Measurements from ENCODE around the gene KIF6. TPM values are rescaled to one million over a fixed set of nuclear protein-coding genes. Genes with fewer than 3 reads are reported as not detected.
A peak's percentile ranks its signal among the peaks of the same experiment; 100 is the strongest.
"Not testable (repeated sequence)": the region's sequence is repeated elsewhere in the genome, so short reads cannot be mapped to it uniquely, and the experiment has no call there.

The KIF6 gene
- total RNA-seq, 1 experiment from 2014 or later: 0.80 TPM

DNA sequence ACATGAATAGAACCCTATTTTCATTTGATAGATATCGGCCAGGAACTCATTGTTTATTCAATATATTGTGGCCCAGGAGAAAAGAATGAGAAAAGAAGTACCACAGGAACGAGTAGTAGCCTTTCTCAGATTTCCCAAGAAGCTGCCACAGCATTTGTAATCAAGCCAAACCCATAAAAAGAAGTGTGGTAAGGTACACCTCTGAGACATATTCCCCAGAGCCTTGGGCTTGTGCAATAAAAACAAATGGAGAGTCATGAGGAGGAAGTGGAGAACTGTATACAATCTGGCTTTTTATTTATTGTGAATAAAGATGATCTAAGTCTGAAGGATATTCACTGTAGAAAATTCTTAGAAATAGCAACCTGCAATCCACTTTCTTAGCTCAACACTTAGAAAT, 36.7 kb downstream of the KIF6 start:
- no peaks in the 10 kb centered on the region for H3K36me3 ChIP-seq (replicated peaks; ENCODE audit: control insufficient read depth, insufficient read depth, low read length)
- DNase-seq: no peak
- H3K4me3 ChIP-seq (ENCODE audit: insufficient read depth, low read depth, low read length): no peak overlapping the region
- no peaks in the 10 kb centered on the region for H3K27me3 ChIP-seq (ENCODE audit: control insufficient read depth, insufficient read depth, low read length)

DNA sequence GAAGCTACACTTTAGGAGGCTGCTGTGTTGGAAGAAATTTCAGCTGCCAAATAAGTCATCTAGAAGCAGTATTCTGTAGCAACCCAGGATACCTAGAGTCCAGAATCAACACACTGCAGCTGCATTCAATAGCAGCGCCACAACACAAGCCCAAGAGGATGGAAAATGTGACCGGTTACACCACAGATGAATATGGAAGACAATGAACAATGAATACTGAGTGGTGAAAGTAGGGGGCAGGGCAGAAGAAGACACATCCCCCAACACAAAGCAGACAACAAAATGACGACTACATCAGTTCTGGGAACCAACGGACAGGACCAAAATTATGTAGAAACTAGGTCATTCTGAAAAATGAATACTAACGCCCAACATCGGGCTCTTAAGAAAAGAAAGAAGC, 38.2 kb downstream of the KIF6 start:
- H3K36me3 ChIP-seq (replicated peaks; ENCODE audit: control insufficient read depth, insufficient read depth, low read length): no peaks in the 10 kb centered on the region
- no peak overlapping the region for H3K4me3 ChIP-seq (ENCODE audit: insufficient read depth, low read depth, low read length)
- DNase-seq: no peak

DNA sequence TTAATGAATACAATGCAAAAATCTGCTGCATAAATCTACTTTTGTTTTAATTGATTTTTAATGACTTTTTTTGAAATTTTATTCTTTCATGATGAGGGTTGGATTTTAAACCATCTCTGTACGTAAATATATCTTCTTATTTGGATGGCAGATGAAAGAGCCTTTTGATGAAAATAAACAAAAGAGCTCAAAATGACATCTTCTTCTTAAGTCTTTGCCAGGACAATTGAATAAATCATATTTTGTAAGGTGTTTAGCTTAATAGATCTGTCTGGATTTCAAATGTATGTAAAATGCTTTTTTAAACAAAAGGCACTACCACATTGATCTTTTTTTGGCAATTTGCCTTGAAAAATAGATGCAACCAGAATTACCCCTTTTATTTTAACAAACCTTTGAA, 39.3 kb downstream of the KIF6 start:
- no peak for DNase-seq
- Histone ChIP-seq H3K36me3 (replicated peaks; ENCODE audit: control insufficient read depth, insufficient read depth, low read length) (no peaks in the 10 kb centered on the region), H3K4me3 (ENCODE audit: insufficient read depth, low read depth, low read length) (no peak overlapping the region), H3K27me3 (ENCODE audit: control insufficient read depth, insufficient read depth, low read length) (no peaks in the 10 kb centered on the region)

More for the DNA sequence above, 38.2 kb downstream of the KIF6 start:
- no peaks in the 10 kb centered on the region for H3K27me3 ChIP-seq (ENCODE audit: control insufficient read depth, insufficient read depth, low read length)

DNA sequence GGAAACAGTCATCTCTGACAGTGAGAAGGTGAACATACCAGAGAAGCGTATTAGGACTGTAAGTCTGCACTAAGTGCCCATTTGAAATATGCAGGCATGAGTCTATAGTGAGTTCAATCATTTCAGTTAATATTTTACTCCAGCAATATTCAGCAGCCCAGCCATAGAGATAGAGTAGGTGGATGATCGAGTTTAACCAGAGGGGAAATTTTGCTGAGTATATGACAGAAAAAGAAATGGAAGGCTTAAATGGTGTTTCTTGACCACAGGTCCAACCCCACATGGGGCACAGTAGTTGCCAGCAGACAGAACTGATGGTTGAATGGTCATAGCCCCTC, 39.8 kb downstream of the KIF6 start:
- no peak overlapping the region for H3K4me3 ChIP-seq (ENCODE audit: insufficient read depth, low read depth, low read length)
- no peaks in the 10 kb centered on the region for H3K27me3 ChIP-seq (ENCODE audit: control insufficient read depth, insufficient read depth, low read length)
- no peaks in the 10 kb centered on the region for H3K36me3 ChIP-seq (replicated peaks; ENCODE audit: control insufficient read depth, insufficient read depth, low read length)
- no peak for DNase-seq

DNA sequence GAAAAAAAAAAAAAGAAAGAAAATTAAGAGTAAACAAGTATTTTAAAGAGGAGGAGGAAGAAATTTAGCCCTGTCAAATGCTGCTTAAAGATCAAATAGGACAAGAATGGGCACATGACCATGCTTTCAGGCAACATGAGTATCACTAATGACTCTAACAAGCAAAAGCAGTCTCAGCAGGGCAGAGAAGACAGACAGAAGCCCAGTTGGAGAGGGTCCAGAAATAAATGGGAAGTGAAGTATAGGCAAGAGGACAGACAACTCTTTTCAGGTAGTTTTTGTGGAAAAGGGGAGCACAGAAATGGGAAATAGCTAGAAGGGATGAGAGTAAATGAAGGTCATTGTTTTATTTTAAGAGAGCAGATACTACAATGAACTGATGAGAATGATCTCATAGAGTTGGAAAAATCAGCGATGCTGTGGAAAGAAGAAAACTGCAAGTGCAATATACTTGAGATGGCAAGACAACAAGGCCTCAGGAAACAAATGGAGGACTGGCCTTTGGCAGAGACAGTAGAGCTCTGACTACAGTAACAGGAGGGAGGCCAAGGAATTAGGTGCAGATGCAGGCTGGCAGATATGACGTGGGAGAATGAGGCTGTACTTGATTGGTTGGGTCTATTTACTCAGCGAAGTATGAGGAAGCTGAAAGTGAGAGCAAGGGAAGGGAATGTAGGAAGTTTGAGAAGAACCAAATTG, 40.3 kb downstream of the KIF6 start:
- no peaks in the 10 kb centered on the region for H3K27me3 ChIP-seq (ENCODE audit: control insufficient read depth, insufficient read depth, low read length)
- H3K36me3 ChIP-seq (replicated peaks; ENCODE audit: control insufficient read depth, insufficient read depth, low read length): no peaks in the 10 kb centered on the region
- no peak overlapping the region for H3K4me3 ChIP-seq (ENCODE audit: insufficient read depth, low read depth, low read length)
- no peak for DNase-seq

- Histone ChIP-seq H3K27me3 (ENCODE audit: control insufficient read depth, insufficient read depth, low read length) (no peaks in the 10 kb centered on the region), H3K36me3 (replicated peaks; ENCODE audit: control insufficient read depth, insufficient read depth, low read length) (no peaks in the 10 kb centered on the region), H3K4me3 (ENCODE audit: insufficient read depth, low read depth, low read length) (no peak overlapping the region)
- DNase-seq: no peak
Measured at GRCh38 chr6:39681674-39682121, 43.5 kb downstream of the KIF6 start.

- Histone ChIP-seq H3K27me3 (ENCODE audit: control insufficient read depth, insufficient read depth, low read length) (no peaks in the 10 kb centered on the region), H3K4me3 (ENCODE audit: insufficient read depth, low read depth, low read length) (no peak overlapping the region), H3K36me3 (replicated peaks; ENCODE audit: control insufficient read depth, insufficient read depth, low read length) (no peaks in the 10 kb centered on the region)
- DNase-seq: no peak
Measured at GRCh38 chr6:39678914-39679313, 46.3 kb downstream of the KIF6 start.

DNA sequence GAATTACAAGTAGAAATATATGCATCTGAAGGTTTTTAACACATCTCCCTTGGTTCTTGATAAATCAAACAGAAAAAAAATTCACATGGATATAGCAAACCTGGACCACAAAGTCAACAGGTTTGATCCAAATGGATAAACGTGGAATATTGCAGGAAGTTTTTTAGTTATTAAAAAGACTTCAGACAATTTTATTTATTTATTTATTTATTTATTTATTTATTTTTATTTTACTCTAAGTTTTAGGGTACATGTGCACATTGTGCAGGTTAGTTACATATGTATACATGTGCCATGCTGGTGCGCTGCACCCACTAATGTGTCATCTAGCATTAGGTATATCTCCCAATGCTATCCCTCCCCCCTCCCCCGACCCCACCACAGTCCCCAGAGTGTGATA, 47.9 kb downstream of the KIF6 start:
- not testable (repeated sequence) for H3K4me3 ChIP-seq (ENCODE audit: insufficient read depth, low read depth, low read length); H3K36me3 ChIP-seq (replicated peaks; ENCODE audit: control insufficient read depth, insufficient read depth, low read length); DNase-seq; H3K27me3 ChIP-seq (ENCODE audit: control insufficient read depth, insufficient read depth, low read length)

DNA sequence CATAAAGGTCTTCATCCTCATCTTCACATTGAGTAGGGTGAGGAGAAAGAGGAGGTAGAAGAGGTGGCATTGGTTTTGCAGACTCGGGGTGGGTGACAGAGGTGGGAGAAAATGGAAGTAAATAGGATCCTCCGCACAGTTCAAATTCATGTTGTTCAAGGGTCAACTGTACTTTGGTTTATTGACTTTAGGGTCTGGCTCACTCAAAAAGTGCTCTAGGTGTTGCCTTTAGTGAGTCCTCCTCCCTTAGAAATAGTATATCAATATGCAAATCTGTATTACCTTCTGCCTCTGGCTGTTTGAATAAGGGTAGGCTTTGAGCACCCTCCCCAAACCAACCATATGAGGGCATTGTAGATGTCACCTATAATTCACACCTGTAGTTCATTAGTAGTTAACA, 54.7 kb downstream of the KIF6 start:
- Histone ChIP-seq H3K4me3 (ENCODE audit: insufficient read depth, low read depth, low read length) (no peak overlapping the region), H3K27me3 (ENCODE audit: control insufficient read depth, insufficient read depth, low read length) (no peaks in the 10 kb centered on the region), H3K36me3 (replicated peaks; ENCODE audit: control insufficient read depth, insufficient read depth, low read length) (no peaks in the 10 kb centered on the region)
- DNase-seq: no peak

- H3K27me3 ChIP-seq (ENCODE audit: control insufficient read depth, insufficient read depth, low read length): no peaks in the 10 kb centered on the region
- no peak for DNase-seq
- H3K36me3 ChIP-seq (replicated peaks; ENCODE audit: control insufficient read depth, insufficient read depth, low read length): no peaks in the 10 kb centered on the region
- H3K4me3 ChIP-seq (ENCODE audit: insufficient read depth, low read depth, low read length): no peak overlapping the region
Measured at GRCh38 chr6:39669973-39670342, 55.2 kb downstream of the KIF6 start.

- H3K4me3 ChIP-seq (ENCODE audit: insufficient read depth, low read depth, low read length): no peak overlapping the region
- no peaks in the 10 kb centered on the region for H3K27me3 ChIP-seq (ENCODE audit: control insufficient read depth, insufficient read depth, low read length)
- no peak for DNase-seq
- no peaks in the 10 kb centered on the region for H3K36me3 ChIP-seq (replicated peaks; ENCODE audit: control insufficient read depth, insufficient read depth, low read length)
Measured at GRCh38 chr6:39669207-39669972, 55.8 kb downstream of the KIF6 start.

DNA sequence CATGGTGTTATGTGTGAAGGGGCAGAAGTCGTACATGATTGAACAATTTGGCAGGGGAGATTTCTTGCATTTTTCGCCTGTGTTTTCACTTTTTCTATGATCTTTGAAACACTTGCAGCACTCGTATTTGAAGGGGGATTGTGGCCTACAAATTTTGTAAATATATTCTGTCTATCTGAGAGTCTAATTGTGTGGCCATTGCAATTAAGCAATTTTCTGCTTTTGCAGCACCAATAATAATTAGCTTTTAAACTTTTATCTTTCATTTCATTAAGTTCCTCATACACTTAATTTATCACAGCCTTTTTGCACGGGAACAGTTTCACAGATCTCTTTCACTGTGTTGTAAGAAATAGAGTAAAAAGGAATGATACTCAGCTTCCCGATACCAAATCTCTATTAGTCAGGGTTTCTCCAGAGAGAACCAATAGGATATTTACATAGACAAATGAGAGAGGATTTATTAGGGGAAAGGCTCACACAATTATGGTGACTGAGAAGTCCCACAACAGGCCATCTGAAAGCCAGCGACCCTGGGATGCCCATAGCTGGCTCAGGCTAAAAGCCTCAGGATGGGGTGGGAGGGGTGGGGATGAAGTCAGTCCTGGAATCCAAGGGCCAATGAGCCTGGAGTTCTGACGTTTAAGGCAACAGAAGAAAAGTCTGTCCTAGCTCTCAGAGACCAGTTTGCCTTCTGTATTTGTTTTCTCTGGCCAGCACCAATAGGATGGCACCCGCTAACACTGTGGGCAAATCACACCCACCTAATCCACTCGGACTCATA, 58.3 kb downstream of the KIF6 start:
- H3K4me3 ChIP-seq (ENCODE audit: insufficient read depth, low read depth, low read length): no peak overlapping the region
- H3K27me3 ChIP-seq (ENCODE audit: control insufficient read depth, insufficient read depth, low read length): no peaks in the 10 kb centered on the region
- peak; percentile 8 for DNase-seq
- H3K36me3 ChIP-seq (replicated peaks; ENCODE audit: control insufficient read depth, insufficient read depth, low read length): no peaks in the 10 kb centered on the region

DNA sequence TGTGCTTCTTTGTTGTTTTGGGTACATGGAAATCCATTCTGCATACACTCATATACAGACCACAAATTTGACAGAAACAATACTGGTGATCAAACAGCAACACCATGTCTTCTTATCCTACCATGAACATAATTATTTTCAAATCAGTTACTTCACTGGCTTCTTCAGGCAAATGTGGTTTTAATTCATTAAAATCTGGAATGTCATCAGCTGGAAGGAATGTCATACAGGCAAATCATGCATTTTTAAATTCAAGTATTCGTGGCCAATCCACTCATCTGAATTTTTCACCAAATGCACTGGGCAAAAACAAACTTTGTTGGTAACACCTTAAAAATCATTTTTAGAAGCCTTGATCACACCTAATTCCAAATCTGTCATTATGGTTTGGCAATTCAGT, 59.3 kb downstream of the KIF6 start:
- H3K4me3 ChIP-seq (ENCODE audit: insufficient read depth, low read depth, low read length): no peak overlapping the region
- no peaks in the 10 kb centered on the region for H3K27me3 ChIP-seq (ENCODE audit: control insufficient read depth, insufficient read depth, low read length)
- DNase-seq: no peak
- H3K36me3 ChIP-seq (replicated peaks; ENCODE audit: control insufficient read depth, insufficient read depth, low read length): no peaks in the 10 kb centered on the region

DNA sequence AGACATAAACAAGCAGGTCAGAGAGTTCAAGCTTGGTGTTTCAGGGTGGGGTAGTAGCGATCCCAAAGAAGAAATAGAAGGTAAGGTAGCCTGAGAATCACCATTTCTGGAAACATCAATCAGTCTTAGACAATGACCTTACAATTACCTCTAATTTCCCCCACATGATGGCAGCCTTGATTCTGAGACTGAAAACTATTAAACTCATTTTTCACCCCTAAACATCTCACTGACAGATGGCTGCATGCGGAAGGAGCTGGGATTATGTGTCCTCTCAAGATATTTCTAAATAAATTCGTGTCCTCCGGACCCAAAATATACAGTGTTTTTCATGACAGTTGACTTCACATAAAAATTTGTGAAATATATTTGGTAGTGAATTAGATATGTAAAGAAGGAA, 61.0 kb downstream of the KIF6 start:
- H3K36me3 ChIP-seq (replicated peaks; ENCODE audit: control insufficient read depth, insufficient read depth, low read length): no peaks in the 10 kb centered on the region
- no peak overlapping the region for H3K4me3 ChIP-seq (ENCODE audit: insufficient read depth, low read depth, low read length)
- H3K27me3 ChIP-seq (ENCODE audit: control insufficient read depth, insufficient read depth, low read length): no peaks in the 10 kb centered on the region
- no peak for DNase-seq
